IMR-90 (cell line): ENCODE data around the gene ZSWIM3. TPM values are rescaled to one million over a fixed set of nuclear protein-coding genes. Genes with fewer than 3 reads are reported as not detected.

Experiments used
- ATAC-seq: fragments of 200-7000 bp; cut with Tn5 transposase; 2 replicates; pipeline ENCODE4 v1.9.1; 2020; ENCODE audit warnings: low read depth, mild to moderate bottlenecking, moderate library complexity
- BruUV-seq: library from RNA; stranded (reverse); fragments of 400-500 nt; replicated peaks from 2 replicates; lab custom pipeline; 2021; lab: Mats Ljungman, UMichigan
- CTCF ChIA-PET: fragments of 300-600 bp; formaldehyde crosslinking; extraction: SDS; loops from one replicate; lab custom pipeline; 2021; ENCODE audit warnings: antibody characterized with exemption; lab: Yijun Ruan, JAX
- POLR2A ChIA-PET: fragments of 300-600 bp; sonication (Branson Sonifier 250); formaldehyde crosslinking; loops from one replicate; lab custom pipeline; 2022; ENCODE audit warnings: antibody characterized with exemption; ENCODE audit not compliant: unreplicated experiment; lab: Charles Lee
- DNase-seq: peaks from one replicate; pipeline ENCODE4 v3.0.0; 2013
- H2AFZ ChIP-seq: replicated peaks from 2 replicates; pipeline ENCODE3; 2013; ENCODE audit warnings: low read length, mild to moderate bottlenecking; ENCODE audit not compliant: poor library complexity
- H2AK5ac ChIP-seq: 2 replicates; pipeline ENCODE4 v1.6.1; 2013; ENCODE audit warnings: low read depth, low read length, inconsistent platforms
- H2AK9ac ChIP-seq: replicated peaks from 2 replicates; pipeline ENCODE3; 2013; ENCODE audit warnings: mild to moderate bottlenecking, low read depth, low read length, moderate library complexity; ENCODE audit not compliant: poor library complexity
- H2BK120ac ChIP-seq: 2 replicates; pipeline ENCODE4 v1.6.1; 2013; ENCODE audit warnings: low read depth, low read length, inconsistent platforms
- H2BK15ac ChIP-seq: 3 replicates; pipeline ENCODE4 v1.6.1; 2013; ENCODE audit warnings: low read depth, low read length, inconsistent platforms
- H2BK20ac ChIP-seq: 2 replicates; pipeline ENCODE4 v1.6.1; 2013; ENCODE audit warnings: low read depth, mild to moderate bottlenecking, inconsistent platforms, low read length, moderate library complexity
- H2BK5ac ChIP-seq: 2 replicates; pipeline ENCODE4 v1.6.1; 2013; ENCODE audit warnings: mild to moderate bottlenecking, low read depth, low read length, inconsistent platforms; ENCODE audit not compliant: poor library complexity, severe bottlenecking
- H3K14ac ChIP-seq: replicated peaks from 2 replicates; pipeline ENCODE4 v1.6.1; 2013; ENCODE audit warnings: low read depth, low read length, inconsistent platforms
- H3K18ac ChIP-seq: 2 replicates; pipeline ENCODE4 v1.6.1; 2013; ENCODE audit warnings: low read depth, low read length, control low read depth
- H3K23ac ChIP-seq: 2 replicates; pipeline ENCODE4 v1.6.1; 2013; ENCODE audit warnings: low read depth, low read length, inconsistent platforms
- H3K27ac ChIP-seq: 2 replicates; pipeline ENCODE4 v1.5.1; 2013; ENCODE audit warnings: mild to moderate bottlenecking, control low read depth, low read length; ENCODE audit not compliant: insufficient read depth
- H3K27me3 ChIP-seq: 2 replicates; pipeline ENCODE4 v1.6.1; 2013; ENCODE audit warnings: low read length; ENCODE audit not compliant: control insufficient read depth, insufficient read depth
- H3K36me3 ChIP-seq: 2 replicates; pipeline ENCODE4 v1.6.1; 2013; ENCODE audit warnings: low read length, mixed read lengths; ENCODE audit not compliant: control insufficient read depth, insufficient read depth
- H3K4ac ChIP-seq: 2 replicates; pipeline ENCODE4 v1.6.1; 2013; ENCODE audit warnings: low read depth, low read length, inconsistent platforms
- H3K4me1 ChIP-seq: 2 replicates; pipeline ENCODE4 v1.6.1; 2013; ENCODE audit warnings: low read length, mixed read lengths; ENCODE audit not compliant: control insufficient read depth, insufficient read depth
- H3K4me2 ChIP-seq: 2 replicates; pipeline ENCODE4 v1.6.1; 2013; ENCODE audit warnings: low read depth, mild to moderate bottlenecking, control low read depth, low read length, moderate library complexity
- H3K4me3 ChIP-seq: 2 replicates; pipeline ENCODE4 v1.5.1; 2013; ENCODE audit warnings: low read depth, mild to moderate bottlenecking, control low read depth, low read length, moderate library complexity; ENCODE audit not compliant: insufficient read depth
- H3K56ac ChIP-seq: 2 replicates; pipeline ENCODE4 v1.6.1; 2013; ENCODE audit warnings: low read length, inconsistent platforms; ENCODE audit not compliant: insufficient read depth; ENCODE audit errors: extremely low read depth
- H3K79me1 ChIP-seq, 2 experiments: 2 replicates each; pipeline ENCODE4 v1.6.1; 2013; ENCODE audit warnings: low read length in 2 of 2, inconsistent platforms in 1 of 2, low read depth in 1 of 2
- H3K9ac ChIP-seq: 2 replicates; pipeline ENCODE4 v1.6.1; 2013; ENCODE audit warnings: low read depth, low read length, control low read depth
- H3K9me1 ChIP-seq: 2 replicates; pipeline ENCODE4 v1.6.1; 2013; ENCODE audit warnings: low read length, inconsistent platforms; ENCODE audit not compliant: insufficient read depth
- H3K9me3 ChIP-seq: 2 replicates; pipeline ENCODE4 v1.6.1; 2013; ENCODE audit warnings: low read length; ENCODE audit not compliant: control insufficient read depth, insufficient read depth
- H4K20me1 ChIP-seq: 2 replicates; pipeline ENCODE4 v1.6.1; 2013; ENCODE audit warnings: low read length, inconsistent platforms; ENCODE audit not compliant: insufficient read depth
- H4K5ac ChIP-seq: 2 replicates; pipeline ENCODE4 v1.6.1; 2013; ENCODE audit warnings: mild to moderate bottlenecking, low read depth, low read length, control low read depth
- H4K8ac ChIP-seq, 2 experiments: 2 replicates each; pipeline ENCODE4 v1.6.1; 2013; ENCODE audit warnings: low read depth in 2 of 2, low read length in 2 of 2, control low read depth in 1 of 2, inconsistent platforms in 1 of 2
- H4K91ac ChIP-seq: 2 replicates; pipeline ENCODE4 v1.6.1; 2013; ENCODE audit warnings: low read depth, low read length, inconsistent platforms; ENCODE audit not compliant: insufficient read depth
- BHLHE40 ChIP-seq: fragments of 150-350 bp; IDR thresholded peaks from 2 replicates; pipeline ENCODE4 v1.6.1; 2016; ENCODE audit warnings: mild to moderate bottlenecking, low read depth, low read length
- CEBPB ChIP-seq: IDR thresholded peaks from 2 replicates; pipeline ENCODE4 v1.6.1; 2012; ENCODE audit warnings: low read depth, low read length, improper control_type of control experiment
- CHD1 ChIP-seq: IDR thresholded peaks from 2 replicates; pipeline ENCODE4 v1.6.1; 2012; ENCODE audit warnings: low read depth, low read length, improper control_type of control experiment
- CTCF ChIP-seq: conservative IDR thresholded peaks from 2 replicates; pipeline ENCODE4 v1.5.1; 2012; ENCODE audit warnings: mild to moderate bottlenecking, low read depth, low read length, improper control_type of control experiment
- ELK1 ChIP-seq: fragments of 150-350 bp; IDR thresholded peaks from 2 replicates; pipeline ENCODE4 v1.6.1; 2016; ENCODE audit warnings: low read depth, mild to moderate bottlenecking, low read length, moderate library complexity, borderline replicate concordance
- FOS ChIP-seq: fragments of 150-350 bp; IDR thresholded peaks from 2 replicates; pipeline ENCODE4 v1.6.1; 2016; ENCODE audit warnings: low read depth, low read length
- MAFK ChIP-seq: IDR thresholded peaks from 2 replicates; pipeline ENCODE4 v1.6.1; 2012; ENCODE audit warnings: low read depth, low read length, improper control_type of control experiment
- MAZ ChIP-seq: IDR thresholded peaks from 2 replicates; pipeline ENCODE4 v1.6.1; 2012; ENCODE audit warnings: low read depth, mild to moderate bottlenecking, low read length, improper control_type of control experiment, moderate library complexity, borderline replicate concordance
- NFE2L2 ChIP-seq: fragments of 150-350 bp; IDR thresholded peaks from 2 replicates; pipeline ENCODE4 v1.6.1; 2016; ENCODE audit warnings: low read depth, mild to moderate bottlenecking, low read length
- POLR2A ChIP-seq: IDR thresholded peaks from 2 replicates; pipeline ENCODE4 v1.6.1; 2012; ENCODE audit warnings: mild to moderate bottlenecking, low read depth, low read length
- RAD21 ChIP-seq: IDR thresholded peaks from 2 replicates; pipeline ENCODE4 v1.6.1; 2012; ENCODE audit warnings: low read length, improper control_type of control experiment
- RCOR1 ChIP-seq: IDR thresholded peaks from 2 replicates; pipeline ENCODE4 v1.6.1; 2012; ENCODE audit warnings: mild to moderate bottlenecking, low read length, improper control_type of control experiment; ENCODE audit not compliant: insufficient replicate concordance
- RFX5 ChIP-seq: IDR thresholded peaks from 2 replicates; pipeline ENCODE4 v1.8.0; 2012; ENCODE audit warnings: low read depth, mild to moderate bottlenecking, low read length, moderate library complexity
- SMC3 ChIP-seq: fragments of 150-350 bp; IDR thresholded peaks from 2 replicates; pipeline ENCODE4 v1.6.1; 2016; ENCODE audit warnings: low read depth, mild to moderate bottlenecking, antibody characterized with exemption, low read length, moderate library complexity
- WGBS, 2 experiments: methylation state at CpG; one replicate each; pipeline versions ENCODE4 v1.1.5 to v1.1.7; 2013; ENCODE audit warnings: missing lambda C conversion rate in 2 of 2; ENCODE audit not compliant: insufficient read length in 1 of 2; ENCODE audit errors: extremely low coverage in 2 of 2; 5-methylcytosine and 5-hydroxymethylcytosine counted together
- dilution Hi-C: fragments of 300-500 bp; cut with HindIII; formaldehyde crosslinking; loops from one replicate; pipeline ENCODE4 v1.14.3; 2018; ENCODE audit warnings: low sequenced_read_pairs; ENCODE audit not compliant: unreplicated experiment
- in situ Hi-C: fragments of 300-500 bp; cut with MboI; formaldehyde crosslinking; loops from 3 replicates; pipeline ENCODE4 v1.14.3; 2019; ENCODE audit warnings: low sequenced_read_pairs, inconsistent platforms, mixed read lengths
- intact Hi-C: fragments of 100-400 bp; cut with micrococcal nuclease; formaldehyde crosslinking; loops from 2 replicates; pipeline ENCODE4 v1.10.0; 2022
- polyA plus RNA-seq, 3 experiments: library from polyadenylated mRNA; depleted of rRNA; stranded (reverse); fragments of >200 nt; gene quantifications; 2 replicates each; pipeline ENCODE4 v1.2.3, GENCODE V29; 2012; ENCODE audit warnings: low replicate concordance in 1 of 3
- total RNA-seq: library from RNA; depleted of rRNA; stranded (reverse); fragments of >200 nt; gene quantifications from 2 replicates; pipeline ENCODE4 v1.2.3, GENCODE V29; 2012

Gene ZSWIM3
- total and polyA plus RNA-seq, 2 of the 4 experiments (the other 2 are of a cell fraction): 3.3 to 8.6 TPM

- H4K20me1 ChIP-seq: no peaks in the 10 kb centered on the region; the same call in 1 of the 2 replicates
- peak overlapping the region; percentile 87 for H2AFZ ChIP-seq
- H4K5ac ChIP-seq: peak overlapping the region; percentile 42
- dilution Hi-C loops: no loop called here
- H3K56ac ChIP-seq: no peak overlapping the region
- peak overlapping the region; percentile 88 for H3K4me2 ChIP-seq
- peak overlapping the region; percentile 65 to 85; a peak in 3 of 4 replicates for H4K8ac ChIP-seq
- peak overlapping the region; percentile 89 for H2AK9ac ChIP-seq
- ChIA-PET CTCF (interaction anchor here (1.3 kb wide), 1 partner anchor 21 kb away, joined by 8 read pairs; no protein-coding TSS in a partner anchor), POLR2A (no interaction called here)
- peak overlapping the region; percentile 43 for H3K4me3 ChIP-seq
- ATAC-seq: peak; percentile 93
- in situ Hi-C loops: loop anchor here (25.0 kb wide), 1 partner anchor 574 kb away; the partner anchor contains the start of gene SDC4
- peak overlapping the region; percentile 82 for H3K4ac ChIP-seq
- peak overlapping the region; percentile 58 for H3K9ac ChIP-seq
- WGBS, 2 experiments: 11 to 100% methylated on average over 1 to 8 of the region's 43 CpGs
- peak overlapping the region; percentile 81 for H2AK5ac ChIP-seq
- peak overlapping the region; percentile 68; the same call in 1 of the 2 replicates for H3K23ac ChIP-seq
- H4K91ac ChIP-seq: peak overlapping the region; percentile 43; the same call in 1 of the 2 replicates
- H3K4me1 ChIP-seq: peaks cover 16% of the 10 kb centered on the region
- intact Hi-C loops: loop anchor here (1.0 kb wide), 1 partner anchor 24 kb away; no protein-coding TSS in a partner anchor
- H2BK20ac ChIP-seq: 0 out of 2 replicates have a peak overlapping the region, but pooled peaks have one; percentile 38
- H3K9me1 ChIP-seq: peaks cover 20% of the 10 kb centered on the region
- no peaks in the 10 kb centered on the region for H3K27me3 ChIP-seq
- no peak overlapping the region; the same call in 1 of the 2 replicates for H2BK120ac ChIP-seq
- H3K27ac ChIP-seq: peak overlapping the region; percentile 69
- H2BK5ac ChIP-seq: peak overlapping the region; percentile 69
- no TSS peak for BruUV-seq
- H3K14ac ChIP-seq: peak overlapping the region; percentile 89
- peaks cover 23% of the 10 kb centered on the region; the same call in 1 of the 2 replicates for H3K36me3 ChIP-seq
- DNase-seq: peak; percentile 100
- H3K79me1 ChIP-seq: peaks cover 5 to 26% of the 10 kb centered on the region in 2 experiments; a peak in 3 of 4 replicates
- no peaks in the 10 kb centered on the region for H3K9me3 ChIP-seq
- H3K18ac ChIP-seq: peak overlapping the region; percentile 39; the same call in 1 of the 2 replicates
- no peak overlapping the region for H2BK15ac ChIP-seq
- TF ChIP-seq MAFK: no peak
- no peak for TF ChIP-seq CTCF
- no peak for TF ChIP-seq CHD1
- peak; percentile 97 for TF ChIP-seq CEBPB
- TF ChIP-seq ELK1: no peak
- peak; percentile 23; the same call in 1 of the 2 replicates for TF ChIP-seq NFE2L2
- TF ChIP-seq SMC3: no peak
- TF ChIP-seq RFX5: no peak
- no peak for TF ChIP-seq RAD21
- TF ChIP-seq FOS: no peak
- TF ChIP-seq POLR2A: no peak
- TF ChIP-seq BHLHE40: no peak
- TF ChIP-seq MAZ: peak; percentile 51; the same call in 1 of the 2 replicates
- TF ChIP-seq RCOR1: no peak
Observed at GRCh38 chr20:45910670-45911485, 53.5 kb downstream of the ZSWIM3 start.
